GM18507 (cell line): ENCODE results near the gene TECPR2.
A peak's percentile ranks its signal among the peaks of the same experiment; 100 is the strongest.

Source experiments
- DNase-seq: peaks from one replicate; pipeline ENCODE4 v3.0.0; 2011; ENCODE audit warnings: low read depth; ENCODE audit not compliant: insufficient read length; ENCODE audit errors: extremely low spot score
- FAIRE-seq: peaks from 2 replicates; lab custom pipeline; 2011; peaks lifted over from hg19 to GRCh38; lab: Jason Lieb, UNC

The TECPR2 gene

GRCh38 chr14:102504328-102504999 lies 141.7 kb downstream of the TECPR2 start:
- DNase-seq: no peak
- FAIRE-seq: no peak

GRCh38 chr14:102505000-102505619 lies 142.4 kb downstream of the TECPR2 start:
- FAIRE-seq (no peak), DNase-seq (no peak)

- no peak for FAIRE-seq
- DNase-seq: no peak
Measured at GRCh38 chr14:102505775-102506625, 143.3 kb downstream of the TECPR2 start.

- no peak for FAIRE-seq
- DNase-seq: no peak
Measured at GRCh38 chr14:102506626-102506925, 143.8 kb downstream of the TECPR2 start.

GRCh38 chr14:102507081-102507856 lies 144.5 kb downstream of the TECPR2 start:
- FAIRE-seq (no peak), DNase-seq (no peak)

GRCh38 chr14:102507857-102508312 lies 145.1 kb downstream of the TECPR2 start:
- no peak for FAIRE-seq
- no peak for DNase-seq

GRCh38 chr14:102508410-102508773 lies 145.7 kb downstream of the TECPR2 start:
- DNase-seq: no peak
- FAIRE-seq: no peak

GRCh38 chr14:102508774-102509745 lies 146.3 kb downstream of the TECPR2 start:
- FAIRE-seq (no peak), DNase-seq (no peak)

- peak; percentile 85 for FAIRE-seq
- peak; percentile 98 for DNase-seq
Measured at GRCh38 chr14:102509746-102510615, 147.2 kb downstream of the TECPR2 start, which contains the start of gene ANKRD9. Gene ANKRD9, minus strand, starts transcription at chr14:102509776. Its CDS starts 1,887 bp downstream, at chr14:102507889.

- peak; percentile 62 for FAIRE-seq
- no peak for DNase-seq
Measured at GRCh38 chr14:102510616-102511520, 148.1 kb downstream of the TECPR2 start.

- FAIRE-seq (no peak), DNase-seq (no peak)
Measured at GRCh38 chr14:102511538-102511937, 148.8 kb downstream of the TECPR2 start.

- FAIRE-seq: no peak
- no peak for DNase-seq
Measured at GRCh38 chr14:102512793-102513300, 150.1 kb downstream of the TECPR2 start.

GRCh38 chr14:102513899-102514772 lies 151.4 kb downstream of the TECPR2 start:
- DNase-seq: no peak
- FAIRE-seq: no peak

GRCh38 chr14:102514987-102515733 lies 152.4 kb downstream of the TECPR2 start:
- no peak for DNase-seq
- FAIRE-seq: no peak
